ENCODE measurements around the gene PPP1R1A.

GRCh38 chr12:54631988-54632728 is 43.7 kb upstream of the PPP1R1A start:
- TF ChIP-seq POLR2AphosphoS5 (IDR thresholded peaks at IDR 0.05; ENCODE audit: low read depth, low read length), result no peak
- no peak for TF ChIP-seq POLR2A (IDR thresholded peaks at IDR 0.05; ENCODE audit: low read depth, low read length)
- no peak for TF ChIP-seq PAX5 (IDR thresholded peaks at IDR 0.05; ENCODE audit: insufficient read depth, low read length, severe bottlenecking)
- TF ChIP-seq TAF1 (IDR thresholded peaks at IDR 0.05; ENCODE audit: low read depth, low read length), result no peak
- no peak for TF ChIP-seq SPI1 (IDR thresholded peaks at IDR 0.05; ENCODE audit: low read depth, low read length)
- TF ChIP-seq POU2F2 (IDR thresholded peaks at IDR 0.05; ENCODE audit: low read depth, low read length), result no peak
